K562 (cell line): ENCODE data around the gene IMPA2. TPM values are rescaled to one million over a fixed set of nuclear protein-coding genes. Genes with fewer than 3 reads are reported as not detected.

ENCODE experiments used
- CCAR2 ChIP-seq: fragments of 200-400 bp; formaldehyde crosslinking; IDR thresholded peaks from 2 replicates; pipeline ENCODE4 v1.6.1; 2017; ENCODE audit warnings: mild to moderate bottlenecking, low read depth, low read length
- CEBPG ChIP-seq, 3 experiments: fragments of 200-800 bp in 1 of 3; sonication (Bioruptor generic) in 1 of 3; sonication (generic) in 1 of 3; formaldehyde crosslinking in 1 of 3; IDR thresholded peaks in 2 of 3; conservative IDR thresholded peaks in 1 of 3; 2 replicates each; pipeline versions ENCODE4 v1.6.1 to v1.8.0; 2016 to 2022; ENCODE audit warnings: missing compliant biosample characterization in 2 of 3, missing genetic modification characterization in 2 of 3, mild to moderate bottlenecking in 1 of 3, missing genetic modification reagents in 1 of 3
- CHD4 ChIP-seq: fragments of 200-600 bp; sonication (generic); IDR thresholded peaks from 3 replicates; pipeline ENCODE4 v1.6.1; 2012; ENCODE audit warnings: low read depth, mild to moderate bottlenecking, mixed read lengths, low read length, inconsistent platforms; ENCODE audit not compliant: insufficient read depth, insufficient replicate concordance, poor library complexity, severe bottlenecking
- FOSL1 ChIP-seq: fragments of 200-800 bp; sonication (Bioruptor generic); conservative IDR thresholded peaks from 2 replicates; pipeline ENCODE4 v1.6.1; 2016; ENCODE audit warnings: missing genetic modification characterization, missing compliant biosample characterization
- NR3C1 ChIP-seq: sonication (generic); formaldehyde crosslinking; IDR thresholded peaks from 2 replicates; pipeline ENCODE4 v1.8.1; 2022; ENCODE audit warnings: missing genetic modification reagents
- PML ChIP-seq: IDR thresholded peaks from 2 replicates; pipeline ENCODE4 v1.6.1; 2012; ENCODE audit warnings: low read length, inconsistent platforms
- POLR2B ChIP-seq: fragments of 450-650 bp; IDR thresholded peaks from 2 replicates; pipeline ENCODE4 v1.6.1; 2018; ENCODE audit warnings: low read depth; ENCODE audit not compliant: partially characterized antibody
- RHOXF2B ChIP-seq: fragments of 250-450 bp; sonication (Bioruptor Pico); conservative IDR thresholded peaks from 2 replicates; pipeline ENCODE4 v1.5.1; 2021
- RUNX1 ChIP-seq: sonication (generic); IDR thresholded peaks from 2 replicates; pipeline ENCODE4 v1.6.1; 2016; ENCODE audit warnings: antibody characterized with exemption, low read depth
- SOX6 ChIP-seq: fragments of 450-650 bp; IDR thresholded peaks from 2 replicates; pipeline ENCODE4 v1.6.1; 2014; ENCODE audit warnings: mild to moderate bottlenecking
- USF1 ChIP-seq: sonication (generic); formaldehyde crosslinking; IDR thresholded peaks from 2 replicates; pipeline ENCODE4 v1.9.0; 2022; ENCODE audit warnings: mild to moderate bottlenecking, missing genetic modification reagents
- YBX1 ChIP-seq: fragments of 450-650 bp; IDR thresholded peaks from 2 replicates; pipeline ENCODE4 v1.7.1; 2016; ENCODE audit warnings: mild to moderate bottlenecking
- ZNF318 ChIP-seq, 2 experiments: fragments of 450-650 bp; IDR thresholded peaks; 2 replicates each; pipeline ENCODE4 v1.6.1; 2016; ENCODE audit warnings: mild to moderate bottlenecking in 2 of 2, borderline replicate concordance in 1 of 2, low read depth in 1 of 2, moderate library complexity in 1 of 2
- ZNF639 ChIP-seq, 2 experiments: fragments of 200-800 bp in 1 of 2; sonication (Bioruptor generic) in 1 of 2; sonication (generic) in 1 of 2; formaldehyde crosslinking in 1 of 2; IDR thresholded peaks in 1 of 2; conservative IDR thresholded peaks in 1 of 2; 2 replicates each; pipeline versions ENCODE4 v1.5.0 to v1.6.1; 2016 to 2020; ENCODE audit warnings: missing compliant biosample characterization in 1 of 2, missing genetic modification characterization in 1 of 2, missing genetic modification reagents in 1 of 2
- ZNF668 ChIP-seq: fragments of 250-450 bp; sonication (Bioruptor Pico); IDR thresholded peaks from 2 replicates; pipeline ENCODE4 v1.8.0; 2022; ENCODE audit warnings: mild to moderate bottlenecking, inconsistent platforms
- polyA plus RNA-seq, 8 experiments: library from polyadenylated mRNA; depleted of rRNA in 4 of 8; stranded (reverse) in 5 of 8; unstranded in 3 of 8; fragments of >200 nt; fragmentation: Nextera tagmentation in 2 of 8; fragmentation: Illumina TruSeq in 1 of 8; extraction: Ambion mirVana in 2 of 8; extraction: Trizol in 1 of 8; gene quantifications; 2 replicates each; pipeline versions ENCODE4 v1.2.1 to v1.2.3, GENCODE V29; 2011 to 2014; ENCODE audit warnings: inconsistent platforms in 1 of 8, missing spikeins in 1 of 8
- total RNA-seq, 7 experiments: library from RNA; depleted of rRNA in 6 of 7; stranded (reverse); fragments of >200 nt in 6 of 7; fragmentation: Illumina TruSeq in 2 of 7; extraction: Trizol in 2 of 7; gene quantifications; 2 replicates each; pipeline versions ENCODE4 v1.2.1 to v1.2.3, GENCODE V29; 2011 to 2021; ENCODE audit warnings: low replicate concordance in 1 of 7

Gene IMPA2
- total and polyA plus RNA-seq, 9 of the 15 experiments (the other 6 are each of a cell fraction or from before 2014, with no cell fraction given): 0.62 to 11.3 (median 5.7) TPM

- TF ChIP-seq ZNF639 (CRISPR knock-in tag; conservative IDR thresholded peaks at IDR 0.05 in 1 of 2, IDR thresholded peaks at IDR 0.05 in 1 of 2) (no peak), NR3C1 (CRISPR knock-in tag) (no peak), CHD4 (no peak), FOSL1 (tag) (no peak), PML (no peak), POLR2B (no peak), YBX1 (no peak), ZNF318 (IDR thresholded peaks at IDR 0.05; ENCODE audit: borderline replicate concordance in 1 of 2, low read depth in 1 of 2) (no peak), CCAR2 (no peak), CEBPG (CRISPR knock-in tag; IDR thresholded peaks at IDR 0.05) (no peak), CEBPG (tag; conservative IDR thresholded peaks at IDR 0.05 in 1 of 2, IDR thresholded peaks at IDR 0.05 in 1 of 2) (no peak), RUNX1 (no peak), ZNF668 (no peak), SOX6 (no peak), RHOXF2B (CRISPR knock-in tag) (no peak), USF1 (CRISPR knock-in tag) (no peak)
Observed at GRCh38 chr18:12017081-12017480, 35.8 kb downstream of the IMPA2 start (continued).
